ENCODE results near the gene CHN1. TPM values are rescaled to one million over a fixed set of nuclear protein-coding genes. Genes with fewer than 3 reads are reported as not detected.

The CHN1 gene
- total and polyA plus RNA-seq, 2 donors, result 13.2 to 31.1 TPM

- H3K4me1 ChIP-seq (ENCODE audit: insufficient read depth), result no peaks in the 10 kb centered on the region
- H3K4me3 ChIP-seq (ENCODE audit: low read depth, low read length), result no peak overlapping the region
- no peaks in the 10 kb centered on the region for H3K36me3 ChIP-seq (ENCODE audit: insufficient read depth)
- no peak for DNase-seq (ENCODE audit: extremely low spot score)
- H3K27ac ChIP-seq (ENCODE audit: low read depth), result no peak overlapping the region
- WGBS, result 83% methylated on average over 2 of the region's 2 CpGs
These were observed 1.1 kb upstream of the CHN1 start for GRCh38 chr2:175006281-175006680.

- H3K27ac ChIP-seq (ENCODE audit: low read depth), result peak overlapping the region; percentile 86
- WGBS, result 33% methylated on average over 9 of the region's 9 CpGs
These were observed 618 bp upstream of the CHN1 start for GRCh38 chr2:175005733-175006264.

GRCh38 chr2:175004730-175004979 lies 526 bp downstream of the CHN1 start:
- under 1% methylated on average over 32 of the region's 32 CpGs for WGBS
- Histone ChIP-seq H3K27ac (ENCODE audit: low read depth) (peak overlapping the region; percentile 86), H3K36me3 (ENCODE audit: insufficient read depth) (no peaks in the 10 kb centered on the region), H3K4me1 (ENCODE audit: insufficient read depth) (no peaks in the 10 kb centered on the region), H3K4me3 (ENCODE audit: low read depth, low read length) (peak overlapping the region; percentile 88)
- no peak for DNase-seq (ENCODE audit: extremely low spot score)

More at GRCh38 chr2:175005733-175006264, 618 bp upstream of the CHN1 start:
- DNase-seq (ENCODE audit: extremely low spot score), result no peak
- Histone ChIP-seq H3K4me3 (ENCODE audit: low read depth, low read length) (peak overlapping the region; percentile 88), H3K36me3 (ENCODE audit: insufficient read depth) (no peaks in the 10 kb centered on the region), H3K4me1 (ENCODE audit: insufficient read depth) (no peaks in the 10 kb centered on the region)

GRCh38 chr2:175003875-175004729 lies 1.1 kb downstream of the CHN1 start:
- WGBS, result 27% methylated on average over 16 of the region's 16 CpGs
- Histone ChIP-seq H3K4me1 (ENCODE audit: insufficient read depth) (no peaks in the 10 kb centered on the region), H3K4me3 (ENCODE audit: low read depth, low read length) (peak overlapping the region; percentile 88), H3K27ac (ENCODE audit: low read depth) (peak overlapping the region; percentile 5), H3K36me3 (ENCODE audit: insufficient read depth) (no peaks in the 10 kb centered on the region)
- no peak for DNase-seq (ENCODE audit: extremely low spot score)

- no peak overlapping the region for H3K27ac ChIP-seq (ENCODE audit: low read depth)
- H3K4me1 ChIP-seq (ENCODE audit: insufficient read depth), result no peaks in the 10 kb centered on the region
- no peaks in the 10 kb centered on the region for H3K36me3 ChIP-seq (ENCODE audit: insufficient read depth)
- WGBS, result 79% methylated on average over 3 of the region's 3 CpGs
- H3K4me3 ChIP-seq (ENCODE audit: low read depth, low read length), result no peak overlapping the region
- no peak for DNase-seq (ENCODE audit: extremely low spot score)
These were observed 2.5 kb downstream of the CHN1 start for GRCh38 chr2:175002547-175003274.

GRCh38 chr2:175001566-175001965 lies 3.6 kb downstream of the CHN1 start:
- Histone ChIP-seq H3K4me3 (ENCODE audit: low read depth, low read length) (no peak overlapping the region), H3K36me3 (ENCODE audit: insufficient read depth) (no peaks in the 10 kb centered on the region), H3K27ac (ENCODE audit: low read depth) (no peak overlapping the region), H3K4me1 (ENCODE audit: insufficient read depth) (no peaks in the 10 kb centered on the region)
- 89% methylated on average over 4 of the region's 4 CpGs for WGBS
- DNase-seq (ENCODE audit: extremely low spot score), result no peak

- H3K4me1 ChIP-seq (ENCODE audit: insufficient read depth), result no peaks in the 10 kb centered on the region
- DNase-seq (ENCODE audit: extremely low spot score), result no peak
- WGBS, result 77% methylated on average over 3 of the region's 3 CpGs
- no peak overlapping the region for H3K4me3 ChIP-seq (ENCODE audit: low read depth, low read length)
- no peak overlapping the region for H3K27ac ChIP-seq (ENCODE audit: low read depth)
- no peaks in the 10 kb centered on the region for H3K36me3 ChIP-seq (ENCODE audit: insufficient read depth)
These were observed 8.1 kb downstream of the CHN1 start for GRCh38 chr2:174997110-174997509.

GRCh38 chr2:174996622-174997021 lies 8.6 kb downstream of the CHN1 start:
- no peaks in the 10 kb centered on the region for H3K4me1 ChIP-seq (ENCODE audit: insufficient read depth)
- no peak overlapping the region for H3K27ac ChIP-seq (ENCODE audit: low read depth)
- whole genome bisulfite sequencing, result 92% methylated on average over 2 of the region's 2 CpGs
- DNase-seq (ENCODE audit: extremely low spot score), result no peak
- H3K4me3 ChIP-seq (ENCODE audit: low read depth, low read length), result no peak overlapping the region
- H3K36me3 ChIP-seq (ENCODE audit: insufficient read depth), result no peaks in the 10 kb centered on the region

- no peak for DNase-seq (ENCODE audit: extremely low spot score)
- Histone ChIP-seq H3K36me3 (ENCODE audit: insufficient read depth) (no peaks in the 10 kb centered on the region), H3K27ac (ENCODE audit: low read depth) (no peak overlapping the region), H3K4me3 (ENCODE audit: low read depth, low read length) (no peak overlapping the region), H3K4me1 (ENCODE audit: insufficient read depth) (no peaks in the 10 kb centered on the region)
- WGBS, result 87% methylated on average over 5 of the region's 5 CpGs
These were observed 10.8 kb downstream of the CHN1 start for GRCh38 chr2:174994381-174994780.

- no peaks in the 10 kb centered on the region for H3K4me1 ChIP-seq (ENCODE audit: insufficient read depth)
- H3K4me3 ChIP-seq (ENCODE audit: low read depth, low read length), result no peak overlapping the region
- no peak overlapping the region for H3K27ac ChIP-seq (ENCODE audit: low read depth)
- H3K36me3 ChIP-seq (ENCODE audit: insufficient read depth), result no peaks in the 10 kb centered on the region
- no peak for DNase-seq (ENCODE audit: extremely low spot score)
- WGBS, result 95% methylated on average over 1 of the region's 1 CpG
These were observed 12.3 kb downstream of the CHN1 start for GRCh38 chr2:174992886-174993285.

GRCh38 chr2:174985614-174986013 lies 19.6 kb downstream of the CHN1 start:
- no peak overlapping the region for H3K27ac ChIP-seq (ENCODE audit: low read depth)
- 64% methylated on average over 2 of the region's 2 CpGs for WGBS
- H3K36me3 ChIP-seq (ENCODE audit: insufficient read depth), result no peaks in the 10 kb centered on the region
- H3K4me1 ChIP-seq (ENCODE audit: insufficient read depth), result no peaks in the 10 kb centered on the region
- no peak for DNase-seq (ENCODE audit: extremely low spot score)
- H3K4me3 ChIP-seq (ENCODE audit: low read depth, low read length), result no peak overlapping the region

GRCh38 chr2:174984561-174984960 lies 20.6 kb downstream of the CHN1 start:
- no peak for DNase-seq (ENCODE audit: extremely low spot score)
- no peak overlapping the region for H3K27ac ChIP-seq (ENCODE audit: low read depth)
- no peaks in the 10 kb centered on the region for H3K36me3 ChIP-seq (ENCODE audit: insufficient read depth)
- no peak overlapping the region for H3K4me3 ChIP-seq (ENCODE audit: low read depth, low read length)
- no peaks in the 10 kb centered on the region for H3K4me1 ChIP-seq (ENCODE audit: insufficient read depth)
- WGBS, result 76% methylated on average over 4 of the region's 4 CpGs

GRCh38 chr2:174981331-174981730 lies 23.9 kb downstream of the CHN1 start:
- Histone ChIP-seq H3K36me3 (ENCODE audit: insufficient read depth) (no peaks in the 10 kb centered on the region), H3K27ac (ENCODE audit: low read depth) (no peak overlapping the region), H3K4me1 (ENCODE audit: insufficient read depth) (no peaks in the 10 kb centered on the region), H3K4me3 (ENCODE audit: low read depth, low read length) (no peak overlapping the region)
- WGBS, result 75% methylated on average over 2 of the region's 2 CpGs
- DNase-seq (ENCODE audit: extremely low spot score), result no peak

GRCh38 chr2:174979996-174980395 lies 25.2 kb downstream of the CHN1 start:
- no peak for DNase-seq (ENCODE audit: extremely low spot score)
- 89% methylated on average over 1 of the region's 1 CpG for WGBS
- Histone ChIP-seq H3K36me3 (ENCODE audit: insufficient read depth) (no peaks in the 10 kb centered on the region), H3K4me1 (ENCODE audit: insufficient read depth) (no peaks in the 10 kb centered on the region), H3K4me3 (ENCODE audit: low read depth, low read length) (no peak overlapping the region), H3K27ac (ENCODE audit: low read depth) (no peak overlapping the region)

Measured in urinary bladder (tissue), 4 donors.